IPS-NIHi11 (cell line): ENCODE results near the gene TMEM131.
A peak's percentile ranks its signal among the peaks of the same experiment; 100 is the strongest.
"Not testable (repeated sequence)": the region's sequence is repeated elsewhere in the genome, so short reads cannot be mapped to it uniquely, and the experiment has no call there.

Source experiments
- DNase-seq: peaks from one replicate; pipeline ENCODE4 v3.0.0; 2012; ENCODE audit warnings: mixed read lengths, low spot score

Gene TMEM131

GRCh38 chr2:97957432-97958183 is 38.1 kb downstream of the TMEM131 start:
- no peak for DNase-seq

- DNase-seq: not testable (repeated sequence)
Measured at GRCh38 chr2:97956753-97957152, 39.0 kb downstream of the TMEM131 start.

DNA sequence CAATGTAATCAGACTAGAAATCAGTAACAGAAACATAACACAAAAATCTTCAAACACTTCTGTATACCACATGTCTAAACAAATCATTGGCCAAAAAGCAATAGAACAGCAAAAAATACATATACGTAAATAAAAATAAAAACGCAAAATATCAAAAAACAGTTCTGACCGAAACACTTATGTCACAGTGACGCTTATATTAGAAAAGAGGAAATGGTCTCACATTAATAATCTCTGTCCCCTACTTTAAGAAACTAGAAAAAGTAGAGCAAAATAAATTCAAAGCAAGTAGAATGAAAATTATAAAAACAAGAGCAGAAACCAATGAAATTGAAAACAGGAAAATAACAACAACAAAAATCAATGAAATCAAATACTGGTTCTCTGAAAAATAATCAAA is 41.9 kb downstream of the TMEM131 start:
- no peak for DNase-seq

GRCh38 chr2:97952357-97952756 is 43.4 kb downstream of the TMEM131 start:
- DNase-seq: no peak

DNA sequence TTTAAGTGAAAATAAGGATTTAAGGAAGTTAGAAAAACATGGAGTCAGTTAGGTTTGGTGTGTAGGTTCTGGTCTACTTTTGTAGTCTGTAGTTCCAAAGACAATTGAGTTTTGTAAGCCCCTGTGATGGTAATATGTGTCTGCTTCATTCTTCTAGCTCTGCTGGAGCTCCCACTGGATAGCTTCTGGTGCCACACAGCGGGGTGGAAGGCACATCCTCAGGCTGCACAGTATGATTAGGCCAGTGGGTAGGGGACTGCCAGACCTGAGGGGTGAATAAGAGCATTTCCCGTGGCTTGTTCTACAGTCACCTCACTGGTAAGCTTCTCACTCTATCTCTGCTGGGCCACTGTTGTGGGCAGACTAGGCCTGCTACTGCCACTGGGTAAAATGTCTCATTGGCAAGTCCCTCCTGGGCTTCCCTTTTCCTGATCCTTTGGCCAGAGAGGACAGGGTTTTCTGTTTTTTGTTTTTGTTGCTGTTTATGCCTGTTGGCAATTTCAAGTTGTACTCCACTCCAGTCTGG is 44.5 kb downstream of the TMEM131 start:
- DNase-seq: no peak

DNA sequence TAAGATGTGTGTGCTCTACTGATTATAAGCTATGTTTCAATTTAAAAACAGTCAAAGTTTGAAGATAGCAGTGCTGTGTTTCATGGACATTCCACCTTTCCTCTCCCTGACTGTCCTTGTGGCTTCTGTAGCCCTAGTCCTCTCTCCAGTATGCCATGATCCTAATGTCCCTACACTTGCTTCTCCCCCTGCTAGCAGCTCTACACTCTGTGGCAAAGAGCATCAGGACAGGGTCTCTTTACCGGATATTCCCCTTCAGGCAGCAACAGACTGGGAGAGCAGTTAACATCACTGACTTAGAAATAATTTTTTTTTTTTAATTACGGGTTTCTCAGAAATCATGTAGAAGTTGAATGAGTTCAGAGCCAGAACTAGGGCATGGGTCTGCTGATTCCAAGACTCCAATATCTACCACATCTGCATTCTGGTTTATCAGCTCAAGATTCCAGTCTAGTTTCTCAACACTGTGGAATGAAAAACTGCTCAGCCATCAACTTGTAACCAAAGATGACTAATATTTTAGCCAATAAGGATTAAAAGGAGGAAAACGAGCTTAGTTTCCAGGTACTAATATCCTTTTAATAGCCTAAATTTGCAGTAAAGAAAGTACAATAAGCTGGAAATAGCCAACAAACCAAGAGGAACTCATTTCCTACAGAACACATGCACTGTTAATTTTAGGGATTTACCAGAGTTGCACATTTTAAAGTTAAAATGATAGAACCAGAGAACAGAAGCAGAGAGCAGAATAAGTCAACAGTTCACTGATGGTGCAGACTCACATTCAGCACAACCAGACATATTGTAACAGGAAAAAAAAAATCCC is 45.2 kb downstream of the TMEM131 start:
- DNase-seq: no peak

GRCh38 chr2:97948926-97949325 is 46.8 kb downstream of the TMEM131 start:
- no peak for DNase-seq

GRCh38 chr2:97945791-97946190 is 50.0 kb downstream of the TMEM131 start:
- DNase-seq: no peak

GRCh38 chr2:97936881-97937280 is 58.9 kb downstream of the TMEM131 start:
- DNase-seq: no peak

- DNase-seq: peak; percentile 61
Measured at GRCh38 chr2:97936199-97936598, 59.5 kb downstream of the TMEM131 start.

GRCh38 chr2:97935719-97936161 is 60.0 kb downstream of the TMEM131 start:
- DNase-seq: peak; percentile 14

DNA sequence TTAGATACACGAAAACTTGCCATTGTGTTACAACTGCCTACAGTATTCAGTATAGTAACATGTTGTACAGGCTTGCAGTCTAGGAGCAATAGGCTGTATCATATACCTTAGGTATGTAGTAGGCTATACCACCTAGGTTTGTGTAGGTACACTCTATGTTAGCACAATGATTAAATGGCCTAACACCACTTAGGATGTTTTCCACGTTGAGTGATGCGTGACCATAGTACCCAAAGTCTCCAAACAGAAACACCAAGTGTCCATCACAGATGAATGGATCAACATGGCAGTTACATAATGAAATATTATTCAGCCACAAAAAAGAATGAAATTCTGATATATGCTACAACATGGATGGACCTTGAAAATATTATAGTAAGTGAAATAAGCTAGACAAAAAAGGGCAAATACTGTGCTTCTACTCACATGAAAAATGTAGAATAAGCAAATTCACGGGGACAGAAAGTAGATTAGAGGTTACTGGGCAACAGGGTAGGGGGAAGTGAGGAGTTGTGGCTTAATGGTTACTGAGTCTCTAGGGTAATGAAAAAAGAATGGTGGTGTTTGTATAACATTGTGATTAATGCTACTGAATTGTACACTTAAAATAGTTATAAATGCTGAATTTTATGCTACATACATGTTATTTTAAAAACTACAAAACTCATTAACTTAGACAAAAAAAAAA is 62.6 kb downstream of the TMEM131 start:
- DNase-seq: no peak

GRCh38 chr2:97931858-97932225 is 63.9 kb downstream of the TMEM131 start:
- no peak for DNase-seq

- no peak for DNase-seq
Measured at GRCh38 chr2:97931118-97931857, 64.5 kb downstream of the TMEM131 start.

DNA sequence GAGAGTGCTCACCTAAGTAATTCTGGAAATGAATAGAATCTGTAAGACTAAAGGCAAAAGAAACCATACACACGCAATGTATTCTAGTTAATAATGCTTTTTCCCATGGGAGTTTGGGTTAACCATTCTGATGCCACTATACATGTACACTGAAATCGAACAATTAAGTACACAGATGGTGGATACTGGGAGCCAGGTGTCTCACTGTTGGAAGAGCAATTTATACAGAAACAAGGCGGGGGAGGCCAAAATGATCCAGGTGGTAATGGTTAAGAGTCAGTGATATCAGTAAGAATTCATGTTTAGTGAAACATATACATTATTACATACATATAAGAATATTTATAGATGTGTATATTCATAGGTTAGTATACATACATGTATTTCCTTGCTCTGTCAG is 67.2 kb downstream of the TMEM131 start:
- no peak for DNase-seq

DNA sequence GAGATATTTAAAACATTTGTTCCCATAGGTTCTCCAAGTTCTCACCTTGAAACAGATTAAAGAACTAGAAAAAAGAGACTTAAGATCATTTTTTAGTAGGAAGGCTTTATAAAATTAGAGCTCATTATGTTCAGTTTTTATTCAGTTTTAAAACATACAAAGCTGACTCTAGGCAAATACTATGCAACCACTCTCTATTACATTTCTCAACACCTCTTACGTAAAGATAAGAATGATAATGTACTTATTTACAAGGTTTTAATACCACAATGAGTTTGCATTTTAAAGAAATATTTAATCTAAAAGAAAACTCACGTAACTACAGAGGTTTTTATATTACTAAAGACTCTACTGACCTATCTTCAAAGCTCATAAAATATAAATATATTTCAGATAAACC is 68.8 kb downstream of the TMEM131 start:
- DNase-seq: no peak

- DNase-seq: no peak
Measured at GRCh38 chr2:97924194-97924593, 71.6 kb downstream of the TMEM131 start.

DNA sequence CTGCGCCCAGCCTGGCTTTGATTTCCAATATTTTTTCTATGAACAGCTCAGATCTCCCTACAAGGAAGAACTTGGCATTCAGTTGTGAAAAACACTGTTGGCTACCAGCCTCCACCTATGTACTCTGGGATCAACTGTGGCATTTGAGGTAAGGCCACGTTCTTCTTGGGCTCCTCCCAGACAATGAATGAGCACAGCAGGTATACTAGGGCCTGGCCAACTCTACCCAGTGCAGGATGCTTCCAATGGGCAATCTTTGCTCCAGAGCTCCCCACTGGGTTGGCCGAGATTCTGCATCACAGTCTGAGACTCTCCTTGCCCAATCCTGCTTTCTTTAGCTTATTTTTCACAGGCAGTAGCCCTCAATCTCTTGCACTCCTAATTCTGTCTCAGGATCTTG is 75.9 kb downstream of the TMEM131 start:
- DNase-seq: peak; percentile 5

DNA sequence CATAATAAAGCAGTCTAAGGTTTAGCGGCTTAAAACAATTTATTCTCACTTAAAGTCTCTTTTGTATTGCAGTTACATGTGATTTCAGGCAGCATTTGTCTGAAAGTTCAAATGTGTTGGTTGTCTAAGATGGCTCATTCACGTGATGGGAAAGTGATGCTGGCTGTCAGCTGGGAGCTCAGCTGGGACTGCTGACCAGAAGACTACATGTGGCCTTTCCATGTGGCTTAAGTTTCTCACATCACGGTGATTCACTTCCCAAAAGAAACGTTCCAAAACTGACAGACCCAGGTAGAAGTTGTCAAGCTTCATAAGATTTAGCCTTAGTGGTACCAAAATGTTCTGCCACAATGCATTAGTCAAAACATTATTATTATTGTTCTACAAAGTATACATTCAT is 76.9 kb downstream of the TMEM131 start:
- DNase-seq: no peak

DNA sequence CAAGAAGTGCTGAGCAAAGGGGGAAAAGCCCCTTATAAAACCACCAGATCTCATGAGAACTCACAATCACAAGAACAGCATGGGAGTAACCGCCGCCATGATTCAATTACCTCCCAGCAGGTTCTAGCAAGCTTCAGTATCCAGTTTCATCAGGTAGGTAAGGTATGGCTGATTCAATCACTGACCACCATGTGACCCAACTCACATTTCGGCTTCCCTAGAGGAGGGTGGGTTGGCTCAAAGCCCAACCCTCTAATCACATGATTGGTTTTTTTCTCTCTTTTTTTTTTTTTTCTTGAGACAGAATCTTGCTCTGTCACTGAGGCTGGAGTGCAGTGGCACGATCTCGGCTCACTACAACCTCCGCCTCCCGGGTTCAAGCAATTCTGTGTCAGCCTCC is 78.1 kb downstream of the TMEM131 start:
- not testable (repeated sequence) for DNase-seq

DNA sequence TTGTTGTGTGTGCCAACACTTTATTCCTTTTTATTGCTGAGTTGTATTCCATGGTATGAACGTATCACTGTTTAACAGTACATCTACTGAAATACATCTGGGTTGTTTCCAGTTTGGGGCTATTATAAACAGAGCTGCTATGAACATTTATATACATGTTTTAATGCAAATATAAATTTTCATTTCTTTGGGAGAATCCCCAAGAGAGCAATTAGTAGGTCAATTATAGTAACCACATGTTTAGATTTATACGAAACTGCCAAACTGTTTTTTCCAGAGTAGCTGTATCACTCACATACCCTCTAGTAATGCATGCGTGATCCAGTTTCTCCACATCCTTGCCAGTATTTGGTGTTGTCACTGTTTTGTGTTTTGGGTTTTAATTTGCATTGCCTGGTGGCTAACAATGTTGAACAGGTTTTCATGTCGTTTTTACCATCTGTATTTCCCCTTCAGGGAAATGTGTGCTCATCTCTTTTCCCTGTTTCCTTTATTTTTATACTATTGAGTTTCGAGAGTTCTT is 81.0 kb downstream of the TMEM131 start:
- DNase-seq: no peak

- DNase-seq: no peak
Measured at GRCh38 chr2:97913846-97914245, 81.9 kb downstream of the TMEM131 start.
